ENCODE results near the gene PLXNB2.

PLXNB2 gene

DNA sequence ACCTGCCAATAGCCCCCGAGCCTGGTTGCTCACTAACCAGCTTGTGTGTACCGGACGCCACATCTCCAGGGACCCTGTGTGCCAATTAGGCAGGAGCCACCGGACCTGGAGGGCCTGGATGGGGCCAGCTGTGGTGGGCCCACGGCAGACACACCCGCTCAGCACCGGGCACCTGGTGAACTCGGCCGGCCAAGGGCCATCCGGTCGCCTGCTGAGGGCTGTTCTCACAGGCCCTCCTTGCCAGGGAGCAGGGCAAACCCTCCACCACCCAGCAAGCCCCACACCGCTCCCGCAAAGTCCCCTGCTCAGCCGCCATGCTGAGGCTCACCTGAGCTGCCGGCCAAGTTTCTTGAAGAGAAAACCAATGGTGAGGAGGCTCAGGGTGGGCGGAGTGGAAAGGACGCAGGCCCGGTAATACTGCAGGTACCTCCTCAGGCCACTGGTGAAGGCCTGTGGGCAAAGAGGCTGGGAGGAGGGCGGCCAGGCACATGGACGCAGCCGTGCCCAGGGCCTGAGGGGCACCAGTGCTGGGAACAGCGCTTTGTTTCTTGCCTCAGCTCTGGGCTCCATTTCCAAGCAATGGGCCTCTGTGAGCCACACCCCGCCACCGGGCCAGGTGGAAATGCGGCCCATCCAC, 79.7 kb downstream of the PLXNB2 start:
- TF ChIP-seq GATA2 (IDR thresholded peaks at IDR 0.05; ENCODE audit: low read depth, low read length) (no peak), GATA3 (IDR thresholded peaks at IDR 0.05; ENCODE audit: low read depth, low read length) (no peak)

DNA sequence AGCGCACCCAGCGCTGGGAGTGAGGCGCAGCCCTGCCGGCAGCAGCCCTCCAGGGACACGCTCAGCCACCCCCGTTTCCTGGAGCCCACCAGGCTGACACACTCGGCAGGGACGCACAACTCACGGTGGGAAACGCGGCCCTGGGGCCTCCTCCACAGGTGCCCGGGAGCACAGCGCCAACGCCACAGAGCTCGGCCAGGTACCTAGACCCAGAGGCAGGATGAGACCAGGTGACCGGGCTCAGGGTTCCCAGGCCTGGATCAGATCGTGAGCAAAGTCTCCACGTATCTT, 80.6 kb downstream of the PLXNB2 start:
- no peak for TF ChIP-seq GATA2 (IDR thresholded peaks at IDR 0.05; ENCODE audit: low read depth, low read length)

DNA sequence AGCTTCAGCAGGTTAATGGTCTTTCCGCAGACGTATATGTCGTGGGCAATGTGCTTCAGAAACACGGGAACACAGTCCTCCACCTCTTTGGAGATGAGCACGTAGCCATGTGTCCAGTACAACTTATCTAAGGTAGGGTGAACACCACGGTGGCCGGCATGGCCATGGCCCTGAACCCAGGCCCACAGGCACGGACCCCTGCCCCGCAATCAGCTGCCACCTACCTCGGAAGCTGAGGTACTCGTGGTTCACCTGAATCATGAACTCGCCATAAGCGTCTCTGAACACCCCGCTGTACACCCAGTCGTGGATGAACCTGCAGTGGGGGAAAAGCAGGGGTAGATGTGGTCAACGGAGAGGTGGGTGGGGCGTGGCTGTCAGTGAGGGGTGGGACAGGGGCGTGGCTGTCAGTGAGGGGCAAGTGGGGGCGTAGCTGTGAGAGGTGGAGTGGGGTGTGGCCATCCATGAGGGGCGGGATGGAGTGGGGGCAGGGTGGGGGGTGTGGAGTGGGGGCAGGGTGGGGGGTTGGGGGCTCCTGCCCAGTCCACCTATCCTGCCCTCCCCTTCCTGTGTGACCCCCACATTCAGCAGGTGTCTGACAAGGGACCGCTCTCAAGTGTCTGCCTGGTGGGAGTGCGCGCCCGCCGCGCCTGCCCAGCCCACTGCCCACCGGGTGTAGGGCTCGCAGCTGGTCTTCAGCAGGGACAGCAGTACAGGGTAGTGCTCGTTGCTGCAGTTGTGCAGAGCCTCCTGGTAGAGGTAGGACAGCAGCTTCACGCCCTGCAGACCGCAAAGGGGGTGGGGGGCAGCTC, 81.2 kb downstream of the PLXNB2 start:
- no peak for TF ChIP-seq GATA3 (IDR thresholded peaks at IDR 0.05; ENCODE audit: low read depth, low read length)
- no peak for TF ChIP-seq GATA2 (IDR thresholded peaks at IDR 0.05; ENCODE audit: low read depth, low read length)

DNA sequence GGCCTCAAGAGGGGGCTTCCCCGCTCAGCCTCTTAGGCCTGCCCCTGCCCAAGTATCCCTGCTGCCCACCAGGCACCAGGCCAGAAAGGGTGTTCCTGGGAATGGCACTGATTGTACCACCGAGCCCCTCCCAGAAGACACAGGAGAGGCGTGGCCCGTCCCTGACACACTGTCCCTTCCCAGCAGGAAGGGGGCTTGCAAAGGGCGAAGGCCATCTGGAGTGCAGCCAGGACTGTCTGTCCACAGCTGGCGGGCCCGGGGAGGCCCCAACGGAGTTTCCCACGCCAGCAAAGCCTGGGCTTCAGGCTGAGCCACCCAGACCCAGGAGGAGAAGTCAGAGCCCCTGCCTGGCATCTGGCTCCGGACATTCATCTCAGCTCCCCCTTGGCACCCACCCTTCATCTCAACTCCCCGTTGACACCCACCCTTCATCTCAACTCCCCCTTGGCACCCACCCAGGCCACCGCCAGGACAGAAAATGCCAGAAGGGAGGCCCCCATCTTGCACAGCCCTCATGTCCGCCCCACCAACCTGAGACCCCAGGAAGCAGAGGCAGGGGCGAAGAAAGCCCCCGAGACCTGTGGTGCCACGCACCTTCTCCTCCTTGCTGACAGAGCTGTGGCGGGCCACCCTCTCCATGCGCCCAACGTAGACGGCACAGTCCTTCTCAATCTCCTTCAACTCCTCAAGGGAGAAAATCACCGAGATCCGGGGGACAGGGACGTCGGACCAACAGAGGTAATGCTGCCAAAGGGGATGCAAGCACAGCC, 82.1 kb downstream of the PLXNB2 start:
- TF ChIP-seq GATA3 (IDR thresholded peaks at IDR 0.05; ENCODE audit: low read depth, low read length) (no peak), GATA2 (IDR thresholded peaks at IDR 0.05; ENCODE audit: low read depth, low read length) (no peak)

Data from SH-SY5Y (cell line).